NCI-H524 (cell line): ENCODE measurements around the gene C22orf39.

Source experiments
- DNase-seq, 2 experiments: peaks; one replicate each; lab custom pipeline; 2025; lab: John Stamatoyannopoulos, UW

C22orf39 gene

DNA sequence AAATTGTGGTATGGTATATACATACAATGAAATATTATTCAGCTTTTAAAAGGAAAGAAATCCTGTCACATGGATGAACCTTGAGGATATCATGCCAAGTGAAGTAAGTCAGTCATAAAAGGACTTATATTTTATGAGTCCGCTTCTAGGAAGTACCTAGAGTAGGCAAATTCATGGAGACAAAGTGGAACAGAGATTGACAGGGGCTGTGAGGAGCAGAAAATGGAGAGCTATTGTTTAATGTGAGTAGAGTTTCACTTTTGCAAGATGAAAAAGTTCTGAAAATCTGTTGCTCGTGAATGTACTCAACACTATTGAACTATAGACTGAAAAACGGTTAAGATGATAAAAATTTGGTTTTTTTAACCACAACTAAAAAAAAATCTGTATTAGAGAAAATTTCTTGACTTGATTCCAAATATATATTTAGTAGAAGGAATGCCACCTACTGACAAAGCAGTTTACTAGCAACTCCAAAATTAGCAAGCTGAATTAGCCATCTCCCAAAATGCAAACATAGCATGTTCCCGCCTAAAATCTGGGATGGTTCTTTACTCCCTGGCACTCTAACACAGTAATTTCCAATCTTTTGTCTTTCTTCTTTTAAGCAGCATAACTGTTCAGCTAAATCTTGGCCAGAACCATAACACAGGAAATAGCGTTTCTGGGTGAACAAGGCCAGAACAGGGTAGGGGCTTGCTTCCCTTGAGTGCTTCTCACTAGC, 30.0 kb upstream of the C22orf39 start:
- DNase-seq: peak in 1 of 2 experiments; percentile 17

DNA sequence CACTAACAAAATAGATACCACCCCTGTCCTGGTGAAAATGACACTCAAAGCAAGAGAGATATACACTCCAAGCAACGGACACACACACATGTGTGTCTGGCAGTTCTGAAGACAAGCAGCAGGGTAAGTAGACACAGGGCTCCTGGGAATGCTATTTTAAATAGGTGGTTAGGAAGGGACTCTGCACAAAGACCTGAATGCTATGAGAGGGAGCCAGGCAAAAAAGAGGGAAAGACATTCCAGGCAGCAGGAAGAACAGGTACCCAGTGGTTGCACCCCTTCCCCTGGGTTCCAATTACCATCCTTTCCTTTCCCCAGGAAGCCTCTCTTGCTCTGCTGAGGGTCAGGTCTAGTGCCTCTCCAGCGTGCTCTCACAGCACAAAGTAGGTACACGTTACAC, 28.5 kb upstream of the C22orf39 start:
- DNase-seq: no peak

DNA sequence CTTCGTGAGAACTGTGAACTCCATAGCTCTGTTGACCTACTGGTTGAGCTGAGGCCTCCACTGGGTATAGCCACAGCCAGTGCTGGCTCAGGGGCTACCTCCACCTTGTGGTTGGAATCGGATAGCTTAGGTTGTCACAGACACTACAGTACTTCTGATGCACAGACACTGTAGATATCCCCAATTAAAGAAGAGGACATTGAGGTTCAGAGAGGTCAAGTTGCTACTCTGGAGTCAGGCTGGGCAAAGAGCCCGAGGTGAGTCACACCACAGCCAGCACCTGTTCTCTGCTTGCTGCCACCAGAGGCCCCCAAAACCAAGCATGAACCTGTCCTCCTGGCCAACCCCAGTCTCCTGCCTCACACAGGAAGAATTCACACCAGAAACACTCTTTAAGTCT, 26.1 kb upstream of the C22orf39 start:
- DNase-seq: no peak

DNA sequence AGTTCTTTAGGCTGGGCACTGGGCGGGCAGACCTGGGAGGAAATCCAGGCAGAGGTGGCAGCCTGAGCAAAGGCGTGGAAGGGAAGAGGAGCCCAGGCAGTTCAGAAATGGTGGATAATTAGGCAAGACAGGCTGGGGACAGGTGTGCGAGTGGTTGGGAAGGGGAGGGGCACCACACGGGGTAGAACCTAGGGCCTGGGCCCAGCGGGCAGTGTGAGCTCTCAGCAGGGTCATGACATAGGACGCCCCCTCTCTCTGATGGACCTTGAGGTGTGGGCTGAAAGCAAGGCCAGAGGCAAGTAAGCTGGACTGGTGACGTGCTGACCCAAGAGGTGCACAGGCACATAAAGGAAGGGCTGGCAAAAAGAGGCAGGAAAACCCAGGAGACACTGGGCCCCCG, 24.7 kb upstream of the C22orf39 start:
- no peak for DNase-seq

DNA sequence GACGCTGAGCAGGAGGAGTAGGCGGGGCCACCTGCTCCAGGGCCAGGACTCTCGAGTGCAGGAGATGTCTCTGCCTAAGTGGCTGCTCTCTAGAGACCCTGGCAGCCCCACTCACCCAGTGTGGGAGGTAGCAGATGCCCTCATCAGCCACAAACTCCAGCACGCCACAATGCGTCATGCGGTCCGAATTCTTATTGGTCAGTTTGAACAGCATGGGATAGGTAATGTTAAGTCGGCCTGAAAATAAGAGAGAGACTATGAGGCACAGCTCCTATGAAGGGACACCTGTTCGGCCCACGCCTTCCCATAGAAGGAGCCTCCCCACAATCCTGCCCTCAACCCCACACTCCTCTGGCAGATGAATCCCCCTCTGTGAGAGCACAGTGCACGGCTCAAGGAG, 24.1 kb upstream of the C22orf39 start:
- no peak for DNase-seq

DNA sequence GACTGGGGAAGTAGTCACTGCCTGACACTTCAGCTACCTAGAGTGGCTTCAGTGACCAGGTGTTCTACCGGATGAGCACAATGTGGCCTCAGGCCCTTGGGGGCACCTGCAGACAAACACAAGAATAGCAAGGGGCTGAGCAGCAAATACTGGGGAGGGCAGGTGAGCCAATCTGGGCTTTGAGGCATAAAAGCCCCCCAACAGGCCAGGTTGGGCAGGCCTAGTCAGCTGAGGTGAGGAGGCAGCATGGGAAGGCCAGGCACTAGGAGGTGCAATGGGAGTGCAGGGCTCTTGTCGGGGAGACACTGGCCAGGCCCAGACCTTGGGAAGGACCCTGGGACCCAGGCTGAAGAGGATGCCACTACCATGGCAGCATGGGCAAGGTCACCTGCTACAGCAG, 22.5 kb upstream of the C22orf39 start:
- no peak for DNase-seq

DNA sequence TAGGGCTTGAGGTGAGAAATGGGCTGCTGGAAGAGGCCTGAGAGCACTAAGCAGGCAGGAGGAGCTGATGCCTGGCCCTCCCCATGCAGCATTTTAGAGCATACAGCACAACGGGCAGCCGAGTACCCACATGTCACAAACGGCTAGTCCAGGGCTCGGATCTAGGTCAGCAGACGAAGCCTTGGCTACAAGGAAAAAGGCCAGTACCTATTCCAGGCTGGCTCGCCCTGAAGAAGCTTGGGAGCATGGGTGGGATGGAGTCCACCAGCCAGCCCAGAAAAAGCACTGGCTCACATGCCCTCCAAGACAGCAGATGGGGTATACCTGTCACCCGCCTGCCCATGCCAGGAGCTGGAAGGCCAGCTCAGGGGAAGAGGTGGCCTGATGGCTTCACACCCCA, 21.9 kb upstream of the C22orf39 start:
- DNase-seq: no peak

DNA sequence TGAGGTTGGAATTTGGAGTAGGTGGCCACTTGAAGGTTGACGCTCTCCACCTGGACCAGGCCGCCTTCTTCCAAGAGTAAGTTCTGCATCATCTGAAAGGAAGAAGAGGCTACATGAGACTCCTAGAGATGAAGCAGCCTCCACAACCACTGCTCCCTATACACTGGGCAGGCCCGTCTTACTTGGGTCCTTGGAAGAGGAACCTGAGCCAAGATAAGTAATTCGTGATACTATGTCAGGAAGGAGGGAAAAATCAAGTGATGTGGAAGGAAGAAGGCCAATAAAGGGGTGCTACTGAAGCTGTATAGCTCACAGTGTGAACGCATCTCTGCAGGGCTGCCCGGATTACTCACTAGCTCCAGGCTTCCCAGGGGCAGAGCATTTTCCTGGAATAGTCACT, 20.4 kb upstream of the C22orf39 start:
- DNase-seq: no peak

DNA sequence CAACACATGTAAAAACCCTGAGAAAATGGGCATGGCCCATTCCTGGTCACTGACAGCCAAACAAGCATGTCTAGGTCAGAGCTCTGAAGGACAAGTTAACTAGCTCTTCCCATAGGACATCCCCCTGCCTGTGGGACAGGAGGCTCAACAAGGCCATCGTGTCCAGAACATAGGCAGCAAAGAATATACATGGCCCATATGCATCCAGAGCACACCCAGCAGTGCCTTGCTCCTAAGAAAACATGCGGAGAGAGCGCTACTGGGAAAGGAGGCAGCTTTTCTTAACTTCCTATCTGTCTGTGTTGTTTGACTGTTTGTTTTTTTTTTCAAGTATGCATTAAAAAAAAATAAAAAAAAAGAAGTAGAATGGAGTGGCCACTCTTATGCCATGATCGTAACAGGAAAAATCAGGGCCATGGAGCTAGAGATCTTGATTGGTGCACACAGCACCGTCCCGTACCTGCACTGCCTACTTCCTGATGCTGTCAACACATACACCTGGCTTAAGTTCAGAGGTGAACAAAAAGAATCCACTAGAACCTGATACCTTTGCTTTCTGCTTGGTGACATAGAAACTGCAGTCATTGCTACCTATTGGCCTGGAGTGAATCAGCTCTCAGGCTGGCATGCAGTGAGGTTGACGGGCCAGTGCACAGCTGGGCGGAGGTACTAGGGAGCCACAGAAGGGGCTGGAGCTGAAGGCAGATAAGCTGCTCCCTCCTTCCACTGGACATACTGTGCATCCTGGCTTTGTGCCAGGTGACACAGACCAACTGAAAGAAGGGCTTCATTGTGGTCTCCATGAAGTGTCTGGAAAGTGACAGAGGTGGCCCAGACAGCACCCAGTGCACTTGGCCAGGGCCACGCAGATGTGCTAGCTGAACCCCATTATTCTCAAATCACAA, 19.6 kb upstream of the C22orf39 start:
- no peak for DNase-seq

DNA sequence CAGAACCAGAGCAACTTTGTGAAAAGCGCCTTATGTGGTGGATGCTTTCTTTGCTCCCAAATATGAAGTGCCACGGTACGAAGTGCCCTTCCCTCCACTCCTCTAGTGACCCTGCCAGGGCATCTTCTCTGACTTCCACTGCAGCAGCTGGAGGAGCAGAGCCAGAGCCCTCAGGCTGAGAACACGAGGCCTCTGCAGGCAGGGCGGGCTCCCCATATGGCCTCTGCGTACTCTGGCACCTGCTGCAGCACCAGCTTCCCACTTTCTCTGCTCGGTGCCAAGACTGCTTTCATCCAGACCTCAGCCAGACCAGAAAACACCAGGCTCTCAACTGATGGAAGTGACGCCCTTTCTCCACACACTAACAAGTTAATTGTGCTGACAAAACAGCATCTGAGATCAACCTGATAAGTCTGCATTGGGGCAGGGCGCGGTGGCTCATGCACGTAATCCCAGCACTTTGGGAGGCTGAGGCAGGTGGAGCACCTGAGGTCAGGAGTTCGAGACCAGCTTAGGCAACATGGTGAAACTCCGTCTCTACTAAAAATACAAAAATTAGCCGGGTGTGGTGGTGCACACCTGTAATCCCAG, 18.7 kb upstream of the C22orf39 start:
- DNase-seq: no peak

DNA sequence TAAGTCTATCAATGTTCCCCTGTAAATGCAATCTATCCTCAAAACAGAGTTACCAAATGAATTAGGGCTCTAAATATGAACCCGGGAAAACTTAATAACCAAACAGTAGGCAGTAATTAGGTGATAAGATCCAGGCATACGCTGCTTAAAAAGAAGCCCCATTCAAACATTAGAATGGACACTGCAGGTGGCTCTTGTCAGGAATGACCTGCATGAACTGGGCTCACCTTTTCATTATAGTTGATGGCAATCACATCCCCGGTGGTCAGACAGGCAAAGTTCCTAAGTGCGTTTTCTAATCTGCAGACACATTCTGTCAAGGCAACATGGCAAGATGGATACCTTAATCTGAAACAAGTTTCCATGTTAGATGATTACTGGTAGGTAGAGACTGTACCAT, 17.5 kb upstream of the C22orf39 start:
- DNase-seq: no peak

DNA sequence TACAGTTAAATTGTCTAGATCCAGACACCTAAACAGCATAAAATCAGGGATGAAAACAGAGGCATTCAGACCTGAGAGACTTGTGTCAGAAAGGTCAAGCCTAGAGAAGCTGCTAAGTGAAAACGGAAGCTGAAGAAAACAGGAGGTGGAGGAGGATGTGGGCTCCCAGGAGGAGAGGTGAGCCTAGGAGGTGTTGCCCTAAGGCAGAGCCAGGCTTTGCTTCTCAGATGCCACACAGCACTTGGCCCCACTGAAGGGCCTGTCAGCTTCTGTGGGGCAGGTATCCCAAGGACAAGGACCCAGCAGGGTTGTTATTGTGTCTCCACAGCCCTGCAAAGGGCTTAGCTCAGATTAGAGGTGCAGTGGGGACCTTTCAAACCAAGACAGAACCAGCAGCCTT, 17.0 kb upstream of the C22orf39 start:
- no peak for DNase-seq

DNA sequence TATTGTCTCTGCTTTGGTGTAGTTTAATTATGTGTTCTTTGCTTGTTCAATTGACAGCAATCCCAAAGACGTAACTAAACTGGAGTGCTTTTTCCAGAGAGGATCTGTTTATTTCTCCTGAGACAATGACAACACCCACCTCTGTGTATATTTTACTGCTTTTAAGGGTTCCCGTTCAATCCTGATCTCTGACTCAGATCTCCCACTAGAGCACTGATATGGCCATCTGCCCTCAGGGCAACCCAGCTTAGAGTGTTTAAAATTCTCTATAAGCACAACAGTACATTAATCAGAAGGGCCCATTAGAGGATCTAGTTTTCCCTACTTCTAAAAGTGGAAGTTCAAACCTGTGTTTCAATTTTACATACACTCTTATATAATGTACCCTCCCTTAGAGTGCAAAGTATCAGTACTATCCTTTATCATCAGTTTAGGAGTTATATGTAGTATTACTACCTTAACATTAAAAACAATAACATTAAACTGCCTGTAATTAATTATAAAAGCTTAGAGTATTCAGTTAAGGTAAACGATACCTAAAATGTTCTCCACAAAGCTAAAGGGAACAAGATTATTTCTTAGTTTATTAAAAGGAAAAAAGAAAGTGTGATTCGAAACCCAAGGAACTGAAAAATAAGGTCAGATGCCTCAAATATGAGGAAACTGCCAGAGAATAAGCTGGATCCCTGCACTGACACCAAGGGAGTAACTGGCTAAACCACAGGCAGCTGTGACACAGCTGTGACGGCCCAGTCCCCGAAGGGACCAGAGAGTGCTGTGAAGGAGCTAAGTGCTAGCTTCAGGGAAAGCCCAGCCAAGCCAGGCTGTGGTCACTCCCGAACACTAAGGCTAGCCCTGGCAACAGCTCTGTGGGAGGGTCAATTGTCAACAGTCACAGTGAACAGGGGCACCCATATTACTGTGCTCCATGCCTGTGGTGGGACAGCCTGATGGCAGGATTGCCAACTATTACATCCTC, 16.3 kb upstream of the C22orf39 start:
- DNase-seq: no peak

DNA sequence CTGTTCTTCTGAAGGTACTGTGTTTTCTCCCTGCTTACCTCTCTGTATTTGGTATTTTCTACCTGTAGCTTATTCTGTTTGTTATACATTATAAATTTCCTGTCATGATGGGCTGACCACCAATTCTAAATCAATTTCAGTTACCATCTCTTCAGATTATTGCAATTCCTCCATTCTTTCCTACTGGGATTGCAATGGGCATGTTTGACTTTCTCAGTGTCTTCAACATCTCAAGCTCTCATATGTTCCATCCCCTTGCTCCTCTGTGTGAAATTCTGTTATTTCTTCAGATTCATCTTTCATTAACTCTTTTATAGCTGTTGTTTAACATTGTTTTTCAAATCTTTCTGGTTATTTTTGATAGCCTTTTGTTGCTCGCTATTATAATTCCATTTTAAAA, 15.5 kb upstream of the C22orf39 start:
- DNase-seq: no peak

DNA sequence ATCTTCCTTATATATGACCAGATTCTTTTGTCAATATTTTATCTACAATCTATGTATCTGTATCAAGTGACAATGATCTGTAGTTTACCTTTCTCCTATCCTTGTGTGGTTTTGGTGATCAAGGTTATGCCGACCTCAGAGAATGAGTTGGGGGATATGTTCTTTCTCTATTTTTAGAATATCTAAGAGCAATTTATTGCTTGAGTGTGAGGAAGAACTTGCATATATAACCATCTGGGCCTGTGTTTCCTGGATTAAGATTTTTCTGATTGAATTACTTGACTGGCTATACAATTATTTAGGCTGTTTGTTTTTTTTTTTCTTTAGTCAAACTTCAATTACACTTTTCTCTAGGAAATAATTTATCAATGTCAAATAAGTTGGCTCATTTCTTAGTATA, 14.0 kb upstream of the C22orf39 start:
- no peak for DNase-seq

DNA sequence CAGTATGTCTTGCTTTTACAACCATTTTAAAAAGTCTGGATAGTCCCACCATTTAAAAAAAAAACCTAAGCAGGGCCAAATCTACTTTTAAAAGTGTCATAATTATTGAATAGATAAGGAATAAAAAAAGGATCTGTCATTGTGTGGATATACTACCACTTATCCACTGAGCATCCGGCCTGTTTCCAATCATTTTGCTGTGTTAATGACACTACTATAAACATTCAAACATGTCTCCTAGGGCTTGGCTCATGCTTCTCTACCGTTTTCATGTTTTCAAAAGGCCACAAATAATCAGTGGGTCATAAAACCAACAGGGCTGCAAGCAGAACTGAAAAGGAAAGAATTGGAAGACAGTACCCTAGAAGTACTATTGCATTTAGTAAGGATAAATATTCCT, 12.5 kb upstream of the C22orf39 start:
- no peak for DNase-seq

DNA sequence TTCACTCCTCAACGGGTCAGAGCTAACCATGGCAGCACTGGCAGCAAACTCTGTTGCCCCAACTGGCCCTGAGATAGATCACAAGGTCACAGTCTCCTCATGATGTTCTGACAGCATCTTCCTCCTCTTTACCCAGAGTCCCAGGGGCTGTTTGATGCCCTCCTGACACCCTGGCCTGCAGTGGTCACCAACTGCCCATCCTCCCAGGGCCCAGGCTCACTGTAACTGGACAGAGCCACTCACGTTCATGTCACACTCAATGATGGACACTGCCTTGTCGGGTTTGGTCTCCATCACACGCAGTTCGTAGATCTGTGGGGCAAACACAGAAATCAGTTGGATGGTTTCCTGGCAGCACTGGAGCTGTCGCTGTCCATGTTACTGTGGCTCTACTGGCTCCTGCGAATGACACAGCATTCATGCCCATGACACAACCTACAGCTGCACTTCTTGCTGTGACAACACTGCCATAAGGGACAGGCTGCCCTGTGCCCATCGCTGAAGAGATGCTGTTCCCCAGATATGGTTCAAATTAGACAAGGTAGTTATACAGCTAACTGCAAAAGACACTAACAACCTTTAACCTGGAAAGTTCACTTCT, 10.4 kb upstream of the C22orf39 start:
- DNase-seq: no peak

DNA sequence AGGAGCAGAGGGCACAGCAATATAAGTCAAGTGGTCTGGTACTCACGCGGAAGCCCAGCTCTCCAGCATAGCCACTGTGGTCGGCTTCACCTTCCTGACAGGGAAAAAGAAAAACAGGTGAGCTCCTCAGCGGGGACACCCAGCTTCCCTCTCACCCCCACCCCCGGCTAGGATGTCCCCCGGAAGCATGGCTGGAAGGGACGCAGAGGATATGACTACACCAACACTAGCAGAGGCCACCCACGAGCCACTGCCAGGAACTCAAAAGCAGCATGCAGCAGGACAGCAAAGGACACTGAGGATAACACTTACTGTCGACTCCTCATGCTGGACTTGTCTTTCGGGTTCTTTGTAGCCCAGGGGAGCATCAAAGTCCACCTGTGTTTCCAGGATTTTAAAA, 9.0 kb upstream of the C22orf39 start:
- no peak for DNase-seq

DNA sequence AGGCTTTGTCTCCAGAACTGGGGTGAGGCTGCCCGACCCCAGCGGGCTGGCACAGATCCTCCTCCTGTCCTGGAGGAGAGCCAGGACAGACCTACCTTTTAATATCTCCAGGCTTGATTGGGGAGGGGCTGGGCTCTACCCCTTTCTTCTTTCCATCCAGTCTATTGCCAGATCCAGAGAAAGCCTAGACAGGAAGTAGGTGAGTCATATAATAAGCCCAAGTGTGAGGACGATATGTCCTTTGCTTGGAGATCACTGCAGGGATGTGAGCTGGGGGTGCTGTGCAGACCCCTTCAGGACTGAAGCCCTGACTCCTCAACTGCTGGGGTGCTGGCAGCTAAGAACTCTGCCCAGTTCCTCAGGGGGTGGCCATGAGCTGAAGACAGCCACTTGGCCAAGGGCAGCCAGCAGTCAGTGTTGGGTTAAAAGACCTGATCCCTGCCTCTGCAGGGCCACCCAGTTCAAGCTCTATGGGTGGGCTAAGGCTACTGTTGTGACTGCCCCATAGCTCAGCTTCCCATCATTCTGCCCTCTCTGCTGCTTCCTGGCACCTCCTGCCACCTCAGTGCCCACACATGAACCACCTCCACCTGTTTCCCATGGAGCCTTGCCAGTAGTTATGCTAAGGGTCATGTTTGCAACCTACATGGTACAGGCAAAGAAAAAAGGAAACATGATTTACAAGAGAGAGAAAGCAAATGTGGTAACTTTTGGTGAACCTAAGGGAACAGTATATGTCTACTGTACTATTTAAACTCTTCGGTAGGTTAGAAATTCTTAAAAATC, 8.3 kb upstream of the C22orf39 start:
- no peak for DNase-seq

DNA sequence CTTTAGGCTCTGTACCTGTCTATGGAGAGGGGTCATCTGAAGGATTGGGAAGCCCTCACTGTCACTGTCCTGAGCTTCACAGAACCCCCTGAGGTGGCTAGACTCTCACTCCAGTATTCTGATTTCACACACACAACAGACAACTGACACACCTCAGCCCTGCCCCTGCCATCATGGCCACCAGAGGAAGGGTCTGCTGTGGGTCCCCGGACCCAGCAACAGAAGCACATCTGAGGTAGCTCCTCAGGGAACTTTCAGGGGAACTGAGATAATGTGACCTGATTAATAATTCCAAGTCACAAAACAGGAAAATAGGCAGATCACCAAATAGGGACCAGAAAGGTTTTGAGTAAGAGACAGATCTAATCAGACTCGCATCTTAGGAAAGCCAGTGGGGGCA, 7.5 kb upstream of the C22orf39 start:
- no peak for DNase-seq

DNA sequence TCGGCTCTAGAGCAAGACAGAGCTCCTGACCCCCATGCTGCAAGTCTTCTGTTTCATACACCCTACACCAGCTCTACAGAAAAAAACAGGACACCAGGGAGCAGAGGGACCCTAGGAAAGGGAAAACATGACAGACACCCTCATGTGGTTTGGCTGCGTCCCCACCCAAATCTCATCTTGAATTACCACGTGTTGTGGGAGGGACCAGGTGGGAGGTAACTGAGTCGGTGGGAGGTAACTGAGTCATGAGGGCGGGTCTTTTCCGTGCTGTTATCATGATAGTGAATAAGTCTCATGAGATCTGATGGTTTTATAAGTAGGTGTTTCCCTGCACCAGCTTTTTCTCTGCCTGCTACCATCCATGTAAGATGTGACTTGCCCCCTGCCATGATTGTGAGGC, 6.6 kb upstream of the C22orf39 start:
- no peak for DNase-seq
